Body of pancreas (tissue), 4 donors: ENCODE measurements around the gene HTR1B.

Experiments
- CTCF ChIP-seq, 7 experiments: fragments of 450-650 bp in 4 of 7; fragments of 200-600 bp in 3 of 7; sonication (generic) in 3 of 7; IDR thresholded peaks; one replicate each; pipeline ENCODE4 v1.5.1; 2016 to 2019; ENCODE audit warnings: antibody characterized with exemption in 7 of 7
- POLR2A ChIP-seq, 3 donors: fragments of 450-650 bp; IDR thresholded peaks; one replicate each; pipeline ENCODE4 v1.6.1; 2016; ENCODE audit warnings: antibody characterized with exemption in 3 of 3, mild to moderate bottlenecking in 2 of 3

- TF ChIP-seq CTCF (IDR thresholded peaks at IDR 0.05) (no peak), POLR2A (IDR thresholded peaks at IDR 0.05) (no peak)
These were observed 11.7 kb upstream of the HTR1B start for GRCh38 chr6:77474973-77475372.
